NCI-H2196 (cell line): Measurements from ENCODE around the gene NBEA.
A peak's percentile ranks its signal among the peaks of the same experiment; 100 is the strongest.

Experiments used
- DNase-seq: peaks from one replicate; lab custom pipeline; 2025; ENCODE audit not compliant: unreplicated experiment; lab: John Stamatoyannopoulos, UW

The NBEA gene

DNA sequence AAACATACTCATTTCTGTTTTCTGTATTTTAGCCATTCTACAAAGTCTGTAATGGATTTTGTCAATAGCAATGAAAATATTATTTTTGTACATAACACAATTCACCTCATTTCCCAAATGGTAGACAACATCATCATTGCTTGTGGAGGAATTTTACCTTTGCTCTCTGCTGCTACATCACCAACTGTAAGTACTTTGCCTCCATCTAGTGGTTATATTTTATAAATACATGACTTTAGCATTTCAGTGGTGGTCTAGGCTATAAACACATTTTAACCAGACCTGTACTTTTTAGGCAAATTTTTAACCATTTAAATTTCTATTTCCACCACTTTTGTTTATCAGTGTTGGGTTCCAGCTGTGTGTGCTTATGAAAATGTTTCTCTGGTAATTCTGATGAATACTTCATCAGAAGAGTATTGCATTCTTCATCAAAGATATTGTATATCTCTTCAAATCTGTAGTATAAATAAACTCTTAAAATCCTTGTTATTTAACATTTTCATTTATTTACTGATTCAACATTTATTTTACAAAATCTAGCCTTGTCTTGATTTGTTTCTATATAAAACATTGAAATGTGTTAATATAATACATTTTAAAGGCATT lies 222.4 kb downstream of the NBEA start:
- peak; percentile 19 for DNase-seq

- DNase-seq, result no peak
Measured at GRCh38 chr13:35165205-35165604, 223.1 kb downstream of the NBEA start.

DNA sequence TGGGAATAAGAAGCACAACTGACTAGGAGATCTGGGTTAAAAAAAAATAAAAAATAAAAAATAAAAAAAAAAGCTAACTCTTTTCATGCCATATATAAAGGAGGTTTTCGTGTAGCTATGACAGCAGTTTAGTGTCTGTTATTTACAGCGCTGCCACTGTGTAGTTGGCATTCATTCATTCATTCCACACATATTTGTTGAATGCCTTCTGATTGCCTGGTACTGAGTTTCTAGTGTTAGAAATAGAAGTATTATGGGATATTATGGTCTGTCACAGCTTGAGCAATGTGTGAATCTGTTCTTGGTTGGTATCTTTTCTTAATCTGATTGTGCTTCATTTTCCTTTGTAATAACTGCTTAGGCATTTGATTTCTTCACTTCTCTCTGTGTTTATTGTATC lies 237.4 kb downstream of the NBEA start:
- DNase-seq, result no peak

- no peak for DNase-seq
Measured at GRCh38 chr13:35179920-35180663, 238.0 kb downstream of the NBEA start.

DNA sequence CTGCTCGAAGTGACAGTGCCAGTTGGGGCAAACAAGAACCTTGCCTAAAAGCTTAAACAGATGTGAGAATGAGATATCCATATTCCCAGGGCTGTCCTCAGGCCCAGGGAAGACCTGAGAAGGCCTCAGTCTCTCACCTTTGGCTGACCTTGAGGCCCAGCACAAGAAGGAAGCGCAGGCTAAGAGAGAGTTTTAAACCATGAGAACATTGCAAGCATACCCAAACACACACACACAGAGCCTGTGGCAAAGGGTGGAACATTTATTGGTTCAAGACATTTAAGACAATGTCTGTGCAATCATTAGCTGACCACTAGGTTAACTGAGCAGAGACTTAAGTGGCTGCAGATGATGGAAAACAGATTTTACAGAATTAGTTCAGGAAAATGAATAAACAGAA lies 248.2 kb downstream of the NBEA start:
- no peak for DNase-seq

- no peak for DNase-seq
Measured at GRCh38 chr13:35191883-35192282, 249.8 kb downstream of the NBEA start.

GRCh38 chr13:35198613-35199200 lies 256.6 kb downstream of the NBEA start:
- DNase-seq, result no peak

- DNase-seq, result no peak
Measured at GRCh38 chr13:35208587-35208986, 266.5 kb downstream of the NBEA start.

GRCh38 chr13:35210261-35210660 lies 268.2 kb downstream of the NBEA start:
- DNase-seq, result no peak

DNA sequence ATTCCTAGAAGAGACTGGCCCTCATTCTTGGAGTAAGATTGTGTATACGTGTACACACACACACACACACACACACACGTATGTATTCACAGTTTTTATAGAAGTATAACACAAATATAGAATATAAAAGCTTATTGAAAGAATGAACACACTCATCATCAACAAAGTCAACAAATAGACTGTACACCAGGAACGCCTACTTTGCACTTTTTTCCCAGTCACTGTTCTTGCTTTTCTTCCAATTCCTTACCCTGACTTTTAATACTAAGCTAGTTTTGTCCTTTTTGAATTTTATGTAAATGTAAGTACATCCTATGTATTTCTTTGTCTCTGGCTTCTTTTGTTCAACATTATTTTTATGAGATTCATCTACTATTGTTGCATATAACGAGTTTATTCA lies 269.9 kb downstream of the NBEA start:
- DNase-seq, result no peak

DNA sequence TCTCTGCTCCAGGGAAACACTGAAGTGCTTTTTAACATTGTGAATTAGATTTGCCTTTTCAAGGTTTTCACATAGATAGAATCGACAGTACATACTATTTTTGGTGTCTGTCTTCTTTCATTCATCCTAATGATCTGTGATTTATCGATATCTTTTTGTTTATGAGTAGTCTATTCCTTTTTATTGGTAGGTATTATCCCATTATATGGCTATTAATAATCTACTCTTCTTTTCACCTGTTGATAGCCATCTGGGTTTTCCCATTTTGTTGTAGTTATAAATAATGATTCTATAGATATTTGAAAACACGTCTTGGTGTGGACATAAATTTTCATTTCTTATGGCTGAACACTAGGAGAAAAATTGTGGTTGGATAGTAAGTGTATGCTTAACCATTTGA lies 271.8 kb downstream of the NBEA start:
- DNase-seq, result no peak

GRCh38 chr13:35216131-35216530 lies 274.1 kb downstream of the NBEA start:
- no peak for DNase-seq

DNA sequence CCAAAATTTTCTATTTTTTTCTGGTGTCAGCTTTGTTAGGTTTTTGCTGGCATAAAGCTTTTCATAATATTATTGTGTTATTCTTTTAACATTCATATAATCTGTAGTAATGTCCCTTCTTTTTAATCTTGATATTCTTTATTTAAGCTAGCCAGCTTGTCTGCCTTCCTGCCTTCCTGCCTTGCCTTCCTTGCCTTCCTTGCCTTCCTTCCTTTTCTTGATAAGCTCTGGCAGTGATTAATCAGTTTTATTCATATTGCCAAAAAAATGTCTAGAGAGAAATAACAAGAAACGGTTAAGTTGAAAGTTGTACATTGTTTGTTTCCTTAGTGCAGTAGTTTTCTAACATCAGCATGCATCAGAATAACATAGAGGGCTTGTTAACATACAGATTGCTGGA lies 277.0 kb downstream of the NBEA start:
- no peak for DNase-seq

DNA sequence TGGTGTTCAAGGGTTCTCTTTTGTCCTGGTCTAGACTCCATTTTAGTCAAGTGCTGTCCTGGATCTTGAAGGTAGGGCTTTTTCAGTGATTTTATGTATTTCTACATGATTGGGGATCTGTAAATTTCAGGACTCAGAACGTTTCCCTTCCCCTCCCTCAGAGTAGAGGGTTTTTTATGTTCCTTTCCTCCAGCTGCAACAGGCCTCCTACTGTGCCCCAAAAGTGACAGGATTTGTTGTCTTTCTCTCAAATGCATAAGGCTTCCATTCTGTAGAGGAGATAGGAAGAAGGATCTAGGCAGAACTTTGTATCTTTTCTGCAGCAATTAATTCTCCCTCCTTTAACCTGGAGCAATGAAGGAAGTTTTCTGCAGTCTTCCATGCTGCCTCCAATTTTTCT lies 283.1 kb downstream of the NBEA start:
- DNase-seq, result no peak

DNA sequence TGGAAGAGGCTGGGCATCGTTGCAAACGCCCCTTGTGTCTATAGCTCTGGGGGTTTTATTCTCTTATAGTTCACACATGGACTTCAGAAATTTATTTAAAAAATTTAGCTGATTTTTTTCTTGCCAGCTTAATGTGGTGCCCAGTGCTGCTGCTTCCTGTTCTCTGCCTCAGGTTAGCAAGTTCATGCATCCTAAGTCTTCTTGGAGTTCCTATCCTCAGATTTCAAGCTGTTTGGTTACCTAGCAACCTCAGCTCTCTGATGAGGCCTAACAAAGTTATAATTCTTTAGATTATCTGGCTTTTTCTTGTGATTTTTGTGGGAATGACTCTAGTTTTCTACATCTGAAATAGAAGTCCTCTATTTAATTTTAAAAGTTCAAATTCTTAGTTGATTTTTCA lies 283.5 kb downstream of the NBEA start:
- DNase-seq, result no peak

GRCh38 chr13:35228536-35228935 lies 286.5 kb downstream of the NBEA start:
- no peak for DNase-seq

- DNase-seq, result no peak
Measured at GRCh38 chr13:35231426-35231825, 289.4 kb downstream of the NBEA start.

- no peak for DNase-seq
Measured at GRCh38 chr13:35238274-35238673, 296.2 kb downstream of the NBEA start.

DNA sequence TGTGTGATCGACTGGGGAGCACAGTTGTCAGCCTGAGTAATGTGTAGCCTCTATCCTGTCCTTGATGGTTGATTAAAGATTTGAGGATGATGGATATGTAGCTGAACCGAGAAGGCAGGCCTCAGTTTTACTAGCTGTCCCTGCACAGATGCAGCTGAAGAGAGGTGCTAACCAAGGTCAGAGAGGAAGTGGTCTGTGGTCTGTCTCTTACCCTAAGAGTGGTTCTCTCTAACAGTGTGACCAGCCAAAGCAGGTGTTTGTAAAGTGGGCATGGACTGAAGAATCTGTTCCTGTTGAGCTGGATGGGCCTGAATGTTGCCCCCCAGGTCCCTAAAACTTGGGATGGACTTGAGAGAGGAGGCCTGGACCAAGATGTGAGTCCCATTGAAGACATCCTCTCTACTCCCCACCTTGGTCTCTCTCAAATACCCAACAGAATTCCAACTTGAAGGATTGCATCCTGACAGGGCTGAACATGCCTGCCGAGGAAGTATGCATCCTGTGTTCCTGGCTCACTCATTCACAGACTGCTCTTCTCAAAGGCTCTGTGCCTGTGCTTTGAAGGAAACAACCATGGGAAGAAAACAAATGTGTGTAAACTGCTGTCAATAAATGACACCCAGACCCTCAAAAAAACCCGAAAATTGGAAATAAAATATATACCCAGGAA lies 310.6 kb downstream of the NBEA start:
- no peak for DNase-seq

GRCh38 chr13:35255241-35255640 lies 313.2 kb downstream of the NBEA start:
- DNase-seq, result no peak

- no peak for DNase-seq
Measured at GRCh38 chr13:35256459-35257148, 314.5 kb downstream of the NBEA start.
